GM21576 (cell line): ENCODE measurements around the gene KCNJ2.

Experiments
- ATAC-seq: cut with Tn5 transposase; IDR thresholded peaks from one replicate; pipeline ENCODE4 v1.9.1; 2021; ENCODE audit warnings: mild to moderate bottlenecking, moderate library complexity; ENCODE audit not compliant: unreplicated experiment

Gene KCNJ2

GRCh38 chr17:70168977-70169708 lies at the start of gene KCNJ2:
KCNJ2 (plus strand) TSS chr17:70169532; CDS start chr17:70175040, 5,508 bp downstream.
- ATAC-seq = peak; percentile 95

GRCh38 chr17:70119545-70119944 lies 49.8 kb upstream of the KCNJ2 start:
- no peak for ATAC-seq

- ATAC-seq = no peak
Observed at GRCh38 chr17:70119983-70120382, 49.3 kb upstream of the KCNJ2 start.

- no peak for ATAC-seq
Observed at GRCh38 chr17:70120425-70120824, 48.9 kb upstream of the KCNJ2 start.

GRCh38 chr17:70121126-70121525 lies 48.2 kb upstream of the KCNJ2 start:
- no peak for ATAC-seq

- no peak for ATAC-seq
Observed at GRCh38 chr17:70123193-70123592, 46.1 kb upstream of the KCNJ2 start.

- no peak for ATAC-seq
Observed at GRCh38 chr17:70124723-70125122, 44.6 kb upstream of the KCNJ2 start.

- no peak for ATAC-seq
Observed at GRCh38 chr17:70127221-70127873, 42.0 kb upstream of the KCNJ2 start.

- no peak for ATAC-seq
Observed at GRCh38 chr17:70128727-70129238, 40.5 kb upstream of the KCNJ2 start.

GRCh38 chr17:70130289-70130688 lies 39.0 kb upstream of the KCNJ2 start:
- ATAC-seq = no peak

- no peak for ATAC-seq
Observed at GRCh38 chr17:70132505-70132904, 36.8 kb upstream of the KCNJ2 start.

- ATAC-seq = no peak
Observed at GRCh38 chr17:70134042-70134441, 35.3 kb upstream of the KCNJ2 start.

- ATAC-seq = no peak
Observed at GRCh38 chr17:70134777-70135176, 34.6 kb upstream of the KCNJ2 start.

GRCh38 chr17:70136131-70136530 lies 33.2 kb upstream of the KCNJ2 start:
- no peak for ATAC-seq

GRCh38 chr17:70137451-70138230 lies 31.7 kb upstream of the KCNJ2 start:
- ATAC-seq = peak; percentile 99

GRCh38 chr17:70138291-70138865 lies 31.0 kb upstream of the KCNJ2 start:
- ATAC-seq = no peak

GRCh38 chr17:70139449-70139993 lies 29.8 kb upstream of the KCNJ2 start:
- ATAC-seq = no peak

- ATAC-seq = no peak
Observed at GRCh38 chr17:70144260-70144846, 25.0 kb upstream of the KCNJ2 start.

- ATAC-seq = no peak
Observed at GRCh38 chr17:70153210-70153609, 16.1 kb upstream of the KCNJ2 start.

- ATAC-seq = no peak
Observed at GRCh38 chr17:70157151-70157550, 12.2 kb upstream of the KCNJ2 start.
